Esophagus muscularis mucosa (tissue), 4 donors: ENCODE measurements around the gene CYB5R3.

Source experiments
- EP300 ChIP-seq: sonication (generic); formaldehyde crosslinking; IDR thresholded peaks from one replicate; pipeline ENCODE4 v1.6.1; 2017; ENCODE audit warnings: antibody characterized with exemption
- POLR2AphosphoS5 ChIP-seq, 2 donors: sonication (generic); formaldehyde crosslinking; IDR thresholded peaks; one replicate each; pipeline ENCODE4 v1.6.1; 2017; ENCODE audit warnings: antibody characterized with exemption in 2 of 2
- TF ChIP-seq, protein P1 (sequence below), 3 experiments: fragments of 200-600 bp in 2 of 3; fragments of 450-650 bp in 1 of 3; sonication (generic) in 2 of 3; IDR thresholded peaks; one replicate each; pipeline ENCODE4 v1.5.1; 2017 to 2019; ENCODE audit warnings: antibody characterized with exemption in 3 of 3, mild to moderate bottlenecking in 2 of 3, moderate library complexity in 1 of 3

DNA sequence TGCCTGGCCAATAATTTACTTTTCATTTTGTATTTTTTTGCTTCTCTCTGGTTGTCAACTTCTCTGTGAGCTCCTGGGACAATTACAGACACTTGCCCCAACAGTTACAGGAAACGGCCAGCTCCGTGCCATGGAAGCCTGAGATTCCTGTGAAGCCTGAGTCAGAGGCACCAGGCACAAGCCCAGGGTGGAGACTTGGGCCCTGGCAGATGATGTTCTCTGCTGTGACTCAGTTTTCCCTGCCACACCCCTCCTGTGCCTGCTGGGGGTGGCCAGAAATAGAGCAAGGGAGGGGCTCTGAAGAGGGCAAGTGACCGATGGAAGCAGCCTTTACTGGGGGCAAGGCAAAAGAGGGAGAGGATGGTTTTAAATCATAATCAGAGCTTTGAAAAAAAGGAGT lies 13.7 kb downstream of the CYB5R3 start:
- TF ChIP-seq, protein P1, sequence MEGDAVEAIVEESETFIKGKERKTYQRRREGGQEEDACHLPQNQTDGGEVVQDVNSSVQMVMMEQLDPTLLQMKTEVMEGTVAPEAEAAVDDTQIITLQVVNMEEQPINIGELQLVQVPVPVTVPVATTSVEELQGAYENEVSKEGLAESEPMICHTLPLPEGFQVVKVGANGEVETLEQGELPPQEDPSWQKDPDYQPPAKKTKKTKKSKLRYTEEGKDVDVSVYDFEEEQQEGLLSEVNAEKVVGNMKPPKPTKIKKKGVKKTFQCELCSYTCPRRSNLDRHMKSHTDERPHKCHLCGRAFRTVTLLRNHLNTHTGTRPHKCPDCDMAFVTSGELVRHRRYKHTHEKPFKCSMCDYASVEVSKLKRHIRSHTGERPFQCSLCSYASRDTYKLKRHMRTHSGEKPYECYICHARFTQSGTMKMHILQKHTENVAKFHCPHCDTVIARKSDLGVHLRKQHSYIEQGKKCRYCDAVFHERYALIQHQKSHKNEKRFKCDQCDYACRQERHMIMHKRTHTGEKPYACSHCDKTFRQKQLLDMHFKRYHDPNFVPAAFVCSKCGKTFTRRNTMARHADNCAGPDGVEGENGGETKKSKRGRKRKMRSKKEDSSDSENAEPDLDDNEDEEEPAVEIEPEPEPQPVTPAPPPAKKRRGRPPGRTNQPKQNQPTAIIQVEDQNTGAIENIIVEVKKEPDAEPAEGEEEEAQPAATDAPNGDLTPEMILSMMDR (IDR thresholded peaks at IDR 0.05), result no peak
- peak; percentile 89 to 94 for TF ChIP-seq POLR2AphosphoS5 (IDR thresholded peaks at IDR 0.05)
- TF ChIP-seq EP300, result peak; percentile 37
